ENCODE results near the gene LEMD3.

DNA sequence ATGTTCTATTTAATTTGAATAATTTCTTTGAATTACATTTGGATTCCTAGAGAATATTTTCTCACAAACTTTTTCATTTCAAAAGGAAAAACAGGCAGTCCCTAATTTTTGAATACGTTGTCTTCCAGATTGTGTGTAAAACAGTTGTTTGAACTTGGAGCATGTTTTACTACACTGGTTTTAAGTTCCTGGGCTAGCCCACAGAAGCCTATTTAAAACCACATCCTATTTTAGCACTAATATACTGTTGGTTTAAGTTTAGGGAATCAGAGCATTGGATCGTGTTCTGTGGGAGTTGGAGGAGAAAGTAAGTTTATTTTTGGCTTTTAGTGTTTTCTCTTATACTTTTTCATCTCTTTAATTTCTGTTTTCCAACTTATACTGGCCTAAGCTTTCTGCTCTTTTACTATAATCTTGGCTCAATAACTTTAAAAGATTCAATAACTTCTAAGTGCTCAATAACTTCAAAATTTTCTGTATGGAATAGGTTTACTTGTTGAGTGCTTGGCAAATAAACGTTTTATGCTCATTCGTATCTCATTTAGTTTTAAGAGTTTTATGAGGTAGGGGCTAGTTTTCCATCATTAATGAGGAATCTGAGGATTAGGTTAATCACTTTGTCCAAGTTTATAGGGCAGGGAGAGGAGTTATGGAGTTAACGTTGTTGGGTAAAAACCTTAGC, 14.9 kb downstream of the LEMD3 start:
- TF ChIP-seq, protein P1, sequence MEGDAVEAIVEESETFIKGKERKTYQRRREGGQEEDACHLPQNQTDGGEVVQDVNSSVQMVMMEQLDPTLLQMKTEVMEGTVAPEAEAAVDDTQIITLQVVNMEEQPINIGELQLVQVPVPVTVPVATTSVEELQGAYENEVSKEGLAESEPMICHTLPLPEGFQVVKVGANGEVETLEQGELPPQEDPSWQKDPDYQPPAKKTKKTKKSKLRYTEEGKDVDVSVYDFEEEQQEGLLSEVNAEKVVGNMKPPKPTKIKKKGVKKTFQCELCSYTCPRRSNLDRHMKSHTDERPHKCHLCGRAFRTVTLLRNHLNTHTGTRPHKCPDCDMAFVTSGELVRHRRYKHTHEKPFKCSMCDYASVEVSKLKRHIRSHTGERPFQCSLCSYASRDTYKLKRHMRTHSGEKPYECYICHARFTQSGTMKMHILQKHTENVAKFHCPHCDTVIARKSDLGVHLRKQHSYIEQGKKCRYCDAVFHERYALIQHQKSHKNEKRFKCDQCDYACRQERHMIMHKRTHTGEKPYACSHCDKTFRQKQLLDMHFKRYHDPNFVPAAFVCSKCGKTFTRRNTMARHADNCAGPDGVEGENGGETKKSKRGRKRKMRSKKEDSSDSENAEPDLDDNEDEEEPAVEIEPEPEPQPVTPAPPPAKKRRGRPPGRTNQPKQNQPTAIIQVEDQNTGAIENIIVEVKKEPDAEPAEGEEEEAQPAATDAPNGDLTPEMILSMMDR (conservative IDR thresholded peaks at IDR 0.05 in 1 of 2, IDR thresholded peaks at IDR 0.05 in 1 of 2; ENCODE audit: low read depth in 1 of 2, low read length in 2 of 2), result no peak
- no peak for TF ChIP-seq EZH2 (IDR thresholded peaks at IDR 0.05; ENCODE audit: low read length, missing control alignments)

All from fibroblast of lung (primary cell).